T-helper 2 cell treated with Interferon-gamma antibody and Interleukin-4, amounts not matched to agents 100 ng/mL and 5 ng/mL, for 36 hours (primary cell): ENCODE results near the gene SUSD1. TPM values are rescaled to one million over a fixed set of nuclear protein-coding genes. Genes with fewer than 3 reads are reported as not detected.

Experiments
- intact Hi-C: fragments of 100-400 bp; cut with micrococcal nuclease; formaldehyde crosslinking; loops from one replicate; pipeline ENCODE4 v1.15.1; 2023
- total RNA-seq: library from RNA; stranded (reverse); gene quantifications from 2 replicates; pipeline ENCODE4 v1.2.3, GENCODE V29; 2022

SUSD1 gene
- total RNA-seq, 1 donor from 2014 or later, result 27.7 TPM

GRCh38 chr9:112104401-112104800 is 70.7 kb downstream of the SUSD1 start:
- intact Hi-C loops, result no loop called here

- intact Hi-C loops, result no loop called here
Observed at GRCh38 chr9:112103405-112103804, 71.7 kb downstream of the SUSD1 start.

GRCh38 chr9:112097712-112098688 is 77.1 kb downstream of the SUSD1 start:
- intact Hi-C loops, result loop anchor here (1.0 to 5.0 kb wide), 5 partner anchors 84 to 694 kb away; partner anchors contain the start of genes KIAA1958 and PTBP3

- intact Hi-C loops, result loop anchor here (5.0 kb wide), 3 partner anchors 87 to 697 kb away; partner anchors contain the start of gene KIAA1958
Observed at GRCh38 chr9:112094948-112095681, 80.0 kb downstream of the SUSD1 start.

- intact Hi-C loops, result no loop called here
Observed at GRCh38 chr9:112094241-112094640, 80.9 kb downstream of the SUSD1 start.

GRCh38 chr9:112093870-112094216 is 81.3 kb downstream of the SUSD1 start:
- intact Hi-C loops, result no loop called here

- intact Hi-C loops, result no loop called here
Observed at GRCh38 chr9:112093147-112093869, 81.8 kb downstream of the SUSD1 start.

GRCh38 chr9:112091810-112092209 is 83.3 kb downstream of the SUSD1 start:
- intact Hi-C loops, result no loop called here

- intact Hi-C loops, result no loop called here
Observed at GRCh38 chr9:112087506-112087905, 87.6 kb downstream of the SUSD1 start.

- intact Hi-C loops, result loop anchor here (1.0 kb wide), 1 partner anchor 275 kb away; no protein-coding TSS in a partner anchor
Observed at GRCh38 chr9:112086627-112087026, 88.5 kb downstream of the SUSD1 start.

- intact Hi-C loops, result no loop called here
Observed at GRCh38 chr9:112084907-112085306, 90.2 kb downstream of the SUSD1 start.

GRCh38 chr9:112084334-112084733 is 90.8 kb downstream of the SUSD1 start:
- intact Hi-C loops, result no loop called here

- intact Hi-C loops, result no loop called here
Observed at GRCh38 chr9:112081918-112082729, 93.0 kb downstream of the SUSD1 start.

GRCh38 chr9:112080831-112081542 is 94.1 kb downstream of the SUSD1 start:
- intact Hi-C loops, result no loop called here

- intact Hi-C loops, result loop anchor here (10.0 kb wide), 2 partner anchors 84 to 184 kb away; partner anchors contain the start of gene UGCG
Observed at GRCh38 chr9:112078432-112078831, 96.7 kb downstream of the SUSD1 start.

- intact Hi-C loops, result loop anchor here (10.0 kb wide), 2 partner anchors 82 to 182 kb away; partner anchors contain the start of gene UGCG
Observed at GRCh38 chr9:112076814-112077213, 98.3 kb downstream of the SUSD1 start.

- intact Hi-C loops, result loop anchor here (10.0 kb wide), 2 partner anchors 80 to 180 kb away; partner anchors contain the start of gene UGCG
Observed at GRCh38 chr9:112075009-112075378, 100.1 kb downstream of the SUSD1 start.

- intact Hi-C loops, result loop anchor here (1.0 to 10.0 kb wide), 4 partner anchors 80 to 476 kb away; partner anchors contain the start of gene UGCG
Observed at GRCh38 chr9:112074250-112075008, 100.7 kb downstream of the SUSD1 start.
